Activated naive CD8-positive, alpha-beta T cell treated with anti-CD3 and anti-CD28 coated beads, Interleukin-2, amount 10 ng/mL, durations not matched to agents 7 days and 5 days (primary cell): ENCODE results near the gene GRM4. TPM values are rescaled to one million over a fixed set of nuclear protein-coding genes. Genes with fewer than 3 reads are reported as not detected.

Experiments
- ATAC-seq: fragments of 150-1000 bp; cut with Tn5 transposase; one replicate; pipeline ENCODE4 v1.10.0; 2021; ENCODE audit warnings: low read depth, moderate library complexity
- POLR2A ChIA-PET: fragments of 350-600 bp; sonication (Branson Sonifier 250); formaldehyde crosslinking; loops from one replicate; lab custom pipeline; 2021; ENCODE audit warnings: antibody characterized with exemption; lab: Charles Lee
- DNase-seq: peaks from one replicate; pipeline ENCODE4 v3.0.0; 2021
- H3K27ac Mint-ChIP-seq: one replicate; pipeline ENCODE4 v1.8.0; 2022; ENCODE audit warnings: mild to moderate bottlenecking, mixed read lengths
- H3K27me3 Mint-ChIP-seq: one replicate; pipeline ENCODE4 v1.8.0; 2022; ENCODE audit warnings: mild to moderate bottlenecking, moderate library complexity, mixed read lengths
- H3K36me3 Mint-ChIP-seq: one replicate; pipeline ENCODE4 v1.8.0; 2021; ENCODE audit warnings: mild to moderate bottlenecking, mixed read lengths
- H3K4me1 Mint-ChIP-seq: one replicate; pipeline ENCODE4 v1.8.0; 2021; ENCODE audit warnings: mixed read lengths
- H3K4me3 Mint-ChIP-seq: one replicate; pipeline ENCODE4 v1.8.0; 2022; ENCODE audit warnings: mild to moderate bottlenecking, moderate library complexity, mixed read lengths
- H3K9me3 Mint-ChIP-seq: one replicate; pipeline ENCODE4 v1.8.0; 2021; ENCODE audit warnings: mixed read lengths
- total RNA-seq, 2 experiments: library from RNA; stranded (reverse); gene quantifications; one replicate each; pipeline ENCODE4 v1.2.3, GENCODE V29; 2021

Gene GRM4
- total RNA-seq, 2 experiments from 2014 or later, result 0.14 to 0.44 TPM

- DNase-seq (no peak), ATAC-seq (no peak)
- Mint-ChIP-seq H3K36me3 (no peaks in the 10 kb centered on the region), H3K27ac (no peak overlapping the region), H3K27me3 (peaks cover 16% of the 10 kb centered on the region), H3K9me3 (peaks cover 1% of the 10 kb centered on the region), H3K4me1 (no peaks in the 10 kb centered on the region), H3K4me3 (no peak overlapping the region)
- POLR2A ChIA-PET, result no interaction called here
Observed at GRCh38 chr6:34092631-34093030, 53.3 kb downstream of the GRM4 start.

DNA sequence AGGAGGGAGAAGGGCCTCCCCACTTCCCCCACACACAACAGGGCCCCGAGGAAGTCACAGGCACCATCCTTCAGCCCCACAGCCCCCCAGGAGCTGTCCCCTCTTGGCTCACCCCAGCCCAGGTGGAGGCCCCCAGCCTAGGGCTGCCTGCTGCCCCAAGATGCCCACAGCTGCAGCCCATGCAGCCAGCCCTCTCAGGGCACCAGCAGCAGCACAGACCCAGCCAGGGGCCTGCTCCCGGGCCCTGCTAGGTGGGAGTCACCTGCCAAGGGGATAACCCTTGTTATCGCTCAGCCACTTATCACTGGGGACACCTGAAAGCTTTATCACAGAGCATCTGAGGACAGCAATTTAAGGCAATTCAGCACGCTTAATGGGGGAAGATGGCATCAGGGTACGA lies 55.0 kb downstream of the GRM4 start:
- H3K4me1 Mint-ChIP-seq, result no peaks in the 10 kb centered on the region
- H3K4me3 Mint-ChIP-seq, result no peak overlapping the region
- no peaks in the 10 kb centered on the region for H3K36me3 Mint-ChIP-seq
- H3K27me3 Mint-ChIP-seq, result peaks cover 6% of the 10 kb centered on the region
- ATAC-seq (no peak), DNase-seq (no peak)
- peaks cover 1% of the 10 kb centered on the region for H3K9me3 Mint-ChIP-seq
- no peak overlapping the region for H3K27ac Mint-ChIP-seq
- POLR2A ChIA-PET, result no interaction called here

DNA sequence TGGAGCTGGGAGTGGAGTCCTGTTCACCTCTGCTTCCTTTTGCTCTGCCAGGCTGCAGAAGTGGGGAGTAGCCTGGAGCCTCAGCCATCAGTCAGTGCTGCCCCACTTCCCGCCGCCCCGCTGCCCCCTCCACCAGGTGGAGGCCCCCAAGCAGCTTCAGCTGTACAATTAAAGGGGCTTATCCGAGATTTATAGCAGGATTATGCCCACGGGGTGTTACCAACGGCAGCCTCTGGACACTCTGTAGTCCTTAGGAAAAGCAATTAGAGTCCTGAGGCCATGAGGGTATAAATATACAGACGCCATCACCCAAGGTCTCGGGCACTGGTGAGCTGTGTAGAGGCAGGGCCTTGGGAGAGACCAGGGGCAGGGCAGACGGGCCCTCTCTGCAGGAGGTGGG lies 55.4 kb downstream of the GRM4 start:
- Mint-ChIP-seq H3K27me3 (peaks cover 4% of the 10 kb centered on the region), H3K9me3 (peaks cover 1% of the 10 kb centered on the region), H3K27ac (no peak overlapping the region), H3K4me1 (no peaks in the 10 kb centered on the region), H3K36me3 (no peaks in the 10 kb centered on the region), H3K4me3 (no peak overlapping the region)
- no peak for ATAC-seq
- POLR2A ChIA-PET, result no interaction called here
- no peak for DNase-seq

DNA sequence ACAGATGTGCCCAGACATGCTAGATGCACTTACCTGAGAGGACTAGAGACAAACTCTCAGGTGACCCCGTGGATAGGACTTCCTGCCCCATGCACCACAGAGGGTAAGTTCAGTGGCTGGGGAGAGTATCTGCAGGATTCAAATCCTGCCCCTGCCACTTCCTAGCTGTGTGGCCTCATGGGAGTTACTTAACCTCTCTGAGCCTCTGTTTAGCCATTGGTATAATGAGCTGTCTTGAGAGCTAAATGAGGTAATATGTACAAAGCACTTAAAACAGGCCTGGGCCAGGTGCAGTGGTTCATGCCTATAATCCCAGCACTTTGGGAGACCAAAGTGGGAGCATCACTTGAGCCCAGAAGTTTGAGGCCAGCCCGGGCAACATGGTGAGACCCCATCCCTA lies 59.3 kb downstream of the GRM4 start:
- Mint-ChIP-seq H3K4me3 (no peak overlapping the region), H3K27me3 (no peaks in the 10 kb centered on the region), H3K36me3 (no peaks in the 10 kb centered on the region), H3K9me3 (no peaks in the 10 kb centered on the region), H3K27ac (no peak overlapping the region), H3K4me1 (peaks cover 2% of the 10 kb centered on the region)
- ATAC-seq (no peak), DNase-seq (no peak)
- POLR2A ChIA-PET, result no interaction called here

GRCh38 chr6:34085453-34086170 lies 60.3 kb downstream of the GRM4 start:
- no peak for DNase-seq
- Mint-ChIP-seq H3K4me3 (no peak overlapping the region), H3K27ac (no peak overlapping the region), H3K36me3 (no peaks in the 10 kb centered on the region), H3K9me3 (no peaks in the 10 kb centered on the region), H3K4me1 (peaks cover 2% of the 10 kb centered on the region), H3K27me3 (no peaks in the 10 kb centered on the region)
- POLR2A ChIA-PET, result no interaction called here
- ATAC-seq, result no peak

GRCh38 chr6:34084591-34085290 lies 61.1 kb downstream of the GRM4 start:
- H3K27me3 Mint-ChIP-seq, result no peaks in the 10 kb centered on the region
- POLR2A ChIA-PET, result no interaction called here
- no peak overlapping the region for H3K4me3 Mint-ChIP-seq
- no peaks in the 10 kb centered on the region for H3K9me3 Mint-ChIP-seq
- H3K36me3 Mint-ChIP-seq, result no peaks in the 10 kb centered on the region
- ATAC-seq (no peak), DNase-seq (no peak)
- no peak overlapping the region for H3K27ac Mint-ChIP-seq
- peaks cover 2% of the 10 kb centered on the region for H3K4me1 Mint-ChIP-seq

DNA sequence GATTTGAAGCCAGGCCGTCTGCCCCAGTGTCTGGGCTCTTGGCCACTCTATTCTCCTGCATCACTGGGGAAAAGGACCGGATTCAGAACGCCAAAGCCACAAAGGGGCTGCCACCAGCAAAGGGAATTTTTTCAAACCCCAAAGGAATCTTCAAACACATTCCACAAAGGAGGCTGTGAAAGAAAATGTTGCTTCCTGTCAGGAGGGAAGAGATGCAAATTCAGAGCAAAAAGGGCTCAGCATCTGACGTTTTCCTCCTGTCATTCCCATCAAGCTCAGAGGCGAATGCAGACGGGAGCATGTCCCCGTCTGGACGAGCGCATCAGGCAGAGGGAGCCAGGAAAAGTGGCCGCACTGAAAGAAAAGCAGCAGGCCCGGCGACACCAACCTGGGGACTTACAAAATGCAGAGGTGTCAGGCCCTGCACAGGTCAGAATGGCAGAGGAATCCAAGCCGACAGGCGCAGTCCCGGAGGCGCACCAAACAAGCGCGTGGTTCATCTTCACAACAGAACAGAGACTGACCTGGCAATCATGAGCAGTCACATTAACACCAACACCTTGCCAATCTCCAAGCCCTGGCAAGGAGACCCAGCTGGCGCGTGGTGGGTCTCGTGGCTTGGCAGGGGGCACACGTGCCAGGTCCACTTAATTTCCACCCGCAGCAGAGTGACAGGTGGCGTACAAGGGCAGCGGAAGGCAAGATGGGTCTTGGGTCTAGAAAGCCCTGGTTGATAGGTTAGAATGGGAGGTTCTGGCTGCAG lies 62.8 kb downstream of the GRM4 start:
- POLR2A ChIA-PET, result no interaction called here
- Mint-ChIP-seq H3K27me3 (no peaks in the 10 kb centered on the region), H3K4me3 (no peak overlapping the region), H3K27ac (no peak overlapping the region), H3K36me3 (no peaks in the 10 kb centered on the region), H3K4me1 (peaks cover 2% of the 10 kb centered on the region), H3K9me3 (no peaks in the 10 kb centered on the region)
- no peak for ATAC-seq
- DNase-seq, result no peak

GRCh38 chr6:34082348-34082747 lies 63.5 kb downstream of the GRM4 start:
- ATAC-seq (no peak), DNase-seq (no peak)
- Mint-ChIP-seq H3K4me1 (peaks cover 2% of the 10 kb centered on the region), H3K4me3 (no peak overlapping the region), H3K36me3 (no peaks in the 10 kb centered on the region), H3K27me3 (no peaks in the 10 kb centered on the region), H3K9me3 (no peaks in the 10 kb centered on the region), H3K27ac (no peak overlapping the region)
- POLR2A ChIA-PET, result no interaction called here

DNA sequence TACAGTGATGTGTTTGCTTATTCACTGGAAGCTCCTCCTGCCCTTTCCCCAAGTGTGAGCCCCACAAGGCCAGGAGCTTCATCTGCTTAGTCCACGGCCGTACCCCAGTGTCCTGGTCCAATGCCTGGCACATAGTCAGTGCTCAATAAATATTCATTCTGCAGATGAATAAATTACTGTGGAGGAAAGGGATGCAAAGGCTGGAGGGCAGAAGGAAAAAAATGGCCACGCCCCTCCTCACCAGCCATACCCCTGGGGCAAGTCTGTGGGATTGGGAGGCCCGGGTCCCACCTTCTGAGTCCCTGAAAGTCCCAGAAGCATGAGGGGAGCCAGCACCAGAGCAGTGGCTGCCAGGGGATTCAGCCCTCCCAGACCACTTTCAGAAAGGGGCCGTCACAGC lies 65.5 kb downstream of the GRM4 start:
- H3K4me3 Mint-ChIP-seq, result no peak overlapping the region
- no peak overlapping the region for H3K27ac Mint-ChIP-seq
- H3K27me3 Mint-ChIP-seq, result no peaks in the 10 kb centered on the region
- peaks cover 2% of the 10 kb centered on the region for H3K4me1 Mint-ChIP-seq
- ATAC-seq (no peak), DNase-seq (no peak)
- POLR2A ChIA-PET, result no interaction called here
- no peaks in the 10 kb centered on the region for H3K36me3 Mint-ChIP-seq
- H3K9me3 Mint-ChIP-seq, result no peaks in the 10 kb centered on the region

DNA sequence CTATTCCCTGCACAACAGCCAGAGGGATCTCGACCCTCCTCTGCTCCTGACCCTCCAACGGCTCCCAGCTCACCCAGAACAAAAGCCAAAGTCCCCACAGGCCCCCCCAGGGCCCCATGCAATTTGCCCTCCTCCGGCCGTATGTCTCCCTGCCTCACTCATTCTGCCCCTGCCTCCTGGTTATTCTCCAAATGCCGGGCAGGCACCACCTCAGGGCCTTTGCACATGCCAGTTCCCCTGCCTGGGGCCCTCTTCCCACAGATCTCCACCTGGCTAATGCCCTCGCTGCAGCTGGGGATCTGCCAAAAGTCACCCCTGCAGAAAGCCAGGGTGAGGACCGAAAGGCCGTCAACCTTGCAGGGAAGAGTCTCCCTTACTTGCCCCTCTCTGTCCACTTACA lies 66.0 kb downstream of the GRM4 start:
- Mint-ChIP-seq H3K36me3 (no peaks in the 10 kb centered on the region), H3K4me3 (no peak overlapping the region), H3K27me3 (no peaks in the 10 kb centered on the region), H3K4me1 (peaks cover 2% of the 10 kb centered on the region), H3K9me3 (no peaks in the 10 kb centered on the region), H3K27ac (no peak overlapping the region)
- no peak for ATAC-seq
- DNase-seq, result no peak
- POLR2A ChIA-PET, result no interaction called here

- POLR2A ChIA-PET, result no interaction called here
- no peaks in the 10 kb centered on the region for H3K9me3 Mint-ChIP-seq
- no peaks in the 10 kb centered on the region for H3K27me3 Mint-ChIP-seq
- no peak overlapping the region for H3K4me3 Mint-ChIP-seq
- DNase-seq, result no peak
- no peaks in the 10 kb centered on the region for H3K36me3 Mint-ChIP-seq
- H3K27ac Mint-ChIP-seq, result no peak overlapping the region
- H3K4me1 Mint-ChIP-seq, result no peaks in the 10 kb centered on the region
- ATAC-seq, result no peak
Observed at GRCh38 chr6:34075906-34076305, 70.0 kb downstream of the GRM4 start.

DNA sequence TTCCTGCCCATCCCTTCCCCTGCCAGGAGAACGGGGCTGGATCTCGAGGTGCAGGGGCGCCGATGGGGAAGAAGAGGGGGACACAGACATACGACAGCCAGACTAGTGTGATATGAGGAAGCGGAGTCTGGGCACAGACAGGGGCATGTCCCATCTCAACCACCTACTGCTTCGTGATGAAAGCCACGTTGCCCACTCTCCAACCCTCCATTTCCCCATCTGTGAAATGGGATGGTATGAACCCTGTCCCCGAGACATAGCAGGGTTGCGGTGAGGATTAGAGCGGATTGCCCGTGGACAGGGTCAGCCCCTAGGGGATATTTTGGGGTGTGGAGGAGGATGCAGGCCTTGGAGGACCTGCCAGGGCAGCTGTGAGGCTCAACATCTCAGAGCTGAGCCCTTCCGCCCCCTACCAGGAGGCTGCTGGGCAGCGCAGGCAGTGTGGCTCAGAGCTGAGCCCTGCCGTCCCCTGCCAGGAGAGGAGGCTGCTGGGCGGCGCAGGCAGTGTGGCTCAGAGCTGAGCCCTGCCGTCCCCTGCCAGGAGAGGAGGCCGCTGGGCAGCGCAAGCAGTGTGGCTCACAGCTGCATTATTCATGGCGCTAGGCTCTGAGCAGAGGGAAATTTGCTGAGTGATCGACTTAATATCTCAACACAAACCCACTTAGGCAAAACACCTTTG lies 71.7 kb downstream of the GRM4 start:
- Mint-ChIP-seq H3K9me3 (no peaks in the 10 kb centered on the region), H3K36me3 (no peaks in the 10 kb centered on the region), H3K27ac (no peak overlapping the region), H3K27me3 (no peaks in the 10 kb centered on the region), H3K4me1 (no peaks in the 10 kb centered on the region), H3K4me3 (no peak overlapping the region)
- POLR2A ChIA-PET, result no interaction called here
- DNase-seq (no peak), ATAC-seq (no peak)

- POLR2A ChIA-PET, result no interaction called here
- H3K36me3 Mint-ChIP-seq, result no peaks in the 10 kb centered on the region
- no peak overlapping the region for H3K27ac Mint-ChIP-seq
- H3K27me3 Mint-ChIP-seq, result no peaks in the 10 kb centered on the region
- ATAC-seq (no peak), DNase-seq (no peak)
- H3K4me1 Mint-ChIP-seq, result no peaks in the 10 kb centered on the region
- H3K4me3 Mint-ChIP-seq, result no peak overlapping the region
- no peaks in the 10 kb centered on the region for H3K9me3 Mint-ChIP-seq
Observed at GRCh38 chr6:34073540-34073939, 72.3 kb downstream of the GRM4 start.
